GM10248 (cell line): ENCODE measurements around the gene CMPK1.

Experiments
- CTCF ChIA-PET: fragments of 300-600 bp; sonication (Branson Sonifier 250); formaldehyde crosslinking; extraction: SDS; loops from one replicate; lab custom pipeline; 2021; ENCODE audit warnings: antibody characterized with exemption; lab: Yijun Ruan, JAX
- POLR2A ChIA-PET: fragments of 350-650 bp; sonication (Branson Sonifier 250); formaldehyde crosslinking; extraction: SDS; loops from one replicate; lab custom pipeline; 2020; ENCODE audit warnings: antibody characterized with exemption; lab: Yijun Ruan, JAX
- DNase-seq: peaks from one replicate; pipeline ENCODE4 v3.0.0; 2012; ENCODE audit errors: extremely low spot score
- TF ChIP-seq, protein P1 (sequence below): IDR thresholded peaks from 2 replicates; pipeline ENCODE4 v1.5.1; 2012; ENCODE audit warnings: mild to moderate bottlenecking, low read depth; ENCODE audit errors: extremely low read depth, missing control alignments, control extremely low read depth

Gene CMPK1

DNA sequence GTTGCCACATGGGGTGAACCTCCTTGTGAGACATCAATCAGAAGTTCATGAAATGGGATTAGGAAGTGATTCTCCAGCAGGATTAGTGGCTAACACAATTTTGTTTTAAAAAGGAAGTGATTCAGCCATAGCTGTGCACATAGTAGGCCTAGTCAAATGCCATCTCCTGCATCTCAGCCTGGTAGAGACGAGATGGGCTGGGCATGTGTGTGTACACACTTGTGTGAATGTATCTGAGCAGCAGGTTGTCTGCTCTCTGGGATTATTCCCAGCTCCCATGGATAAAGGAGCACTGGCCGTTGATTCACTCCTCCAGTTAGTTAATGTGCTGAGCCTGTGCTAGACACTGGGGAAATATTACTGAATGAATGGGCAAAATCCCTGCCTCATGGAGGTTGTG lies 84.5 kb downstream of the CMPK1 start:
- POLR2A ChIA-PET, result no interaction called here
- CTCF ChIA-PET, result interaction anchor here (1.0 to 6.0 kb wide), 4 partner anchors 15 to 292 kb away, joined by 3 to 50 read pairs (median 8); no protein-coding TSS in a partner anchor

DNA sequence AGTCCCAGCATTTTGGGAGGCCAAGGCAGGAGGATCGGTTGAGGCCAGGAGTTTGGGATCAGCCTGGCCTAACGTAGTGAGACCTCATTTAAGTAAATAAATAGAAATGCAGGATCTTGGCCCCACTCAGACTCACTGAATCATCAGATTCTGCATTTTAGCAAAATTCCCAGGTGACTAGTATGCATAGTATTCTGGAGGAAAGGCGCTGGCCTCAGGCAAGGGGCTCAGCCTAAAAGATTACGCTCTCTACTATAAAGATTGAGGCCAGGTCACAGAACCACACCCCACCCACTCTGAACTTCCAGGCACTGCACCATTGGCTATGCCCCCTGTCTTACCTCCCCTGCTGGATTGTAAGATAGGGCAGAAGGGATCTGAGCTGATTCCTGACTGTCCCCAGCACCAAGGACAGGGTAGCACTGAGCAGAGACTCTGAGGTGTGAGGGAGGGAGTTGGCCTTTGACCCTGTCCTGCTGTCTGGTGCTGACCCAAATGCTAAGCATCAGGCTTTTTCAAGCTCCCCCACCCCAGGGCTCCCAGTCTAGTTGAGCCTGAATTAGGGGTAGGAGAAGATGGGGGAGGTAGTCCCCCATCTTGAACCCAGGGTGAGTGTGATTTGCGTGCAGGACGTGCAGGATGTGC lies 85.2 kb downstream of the CMPK1 start:
- ChIA-PET CTCF (interaction anchor here (0.7 to 6.0 kb wide), 7 partner anchors 14 to 291 kb away, joined by 3 to 50 read pairs (median 8); partner anchors contain the start of gene FOXD2), POLR2A (no interaction called here)
- DNase-seq, result no peak
- TF ChIP-seq, protein P1, sequence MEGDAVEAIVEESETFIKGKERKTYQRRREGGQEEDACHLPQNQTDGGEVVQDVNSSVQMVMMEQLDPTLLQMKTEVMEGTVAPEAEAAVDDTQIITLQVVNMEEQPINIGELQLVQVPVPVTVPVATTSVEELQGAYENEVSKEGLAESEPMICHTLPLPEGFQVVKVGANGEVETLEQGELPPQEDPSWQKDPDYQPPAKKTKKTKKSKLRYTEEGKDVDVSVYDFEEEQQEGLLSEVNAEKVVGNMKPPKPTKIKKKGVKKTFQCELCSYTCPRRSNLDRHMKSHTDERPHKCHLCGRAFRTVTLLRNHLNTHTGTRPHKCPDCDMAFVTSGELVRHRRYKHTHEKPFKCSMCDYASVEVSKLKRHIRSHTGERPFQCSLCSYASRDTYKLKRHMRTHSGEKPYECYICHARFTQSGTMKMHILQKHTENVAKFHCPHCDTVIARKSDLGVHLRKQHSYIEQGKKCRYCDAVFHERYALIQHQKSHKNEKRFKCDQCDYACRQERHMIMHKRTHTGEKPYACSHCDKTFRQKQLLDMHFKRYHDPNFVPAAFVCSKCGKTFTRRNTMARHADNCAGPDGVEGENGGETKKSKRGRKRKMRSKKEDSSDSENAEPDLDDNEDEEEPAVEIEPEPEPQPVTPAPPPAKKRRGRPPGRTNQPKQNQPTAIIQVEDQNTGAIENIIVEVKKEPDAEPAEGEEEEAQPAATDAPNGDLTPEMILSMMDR, result no peak

More for the DNA sequence above, 84.5 kb downstream of the CMPK1 start:
- TF ChIP-seq, protein P1, result no peak
- DNase-seq, result no peak

DNA sequence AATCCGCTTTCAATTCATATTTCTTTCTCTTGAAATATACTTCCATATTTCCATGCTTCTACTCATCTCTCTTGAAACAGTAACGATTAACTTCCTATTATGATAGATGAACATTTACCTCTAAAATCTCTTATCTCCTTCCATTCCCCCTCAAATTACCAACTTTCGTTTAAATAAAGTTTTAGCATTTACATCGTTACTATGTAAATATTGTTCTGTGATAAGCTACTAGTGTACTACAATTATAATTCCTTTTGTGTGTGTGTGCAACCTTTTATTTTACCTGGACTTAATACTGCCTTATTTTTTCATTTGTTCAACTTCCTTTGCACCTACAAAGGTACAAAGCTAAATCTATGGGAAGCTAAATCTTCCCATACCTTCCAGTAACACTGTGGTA lies 87.0 kb downstream of the CMPK1 start:
- ChIA-PET POLR2A (no interaction called here), CTCF (interaction anchor here (0.9 to 6.0 kb wide), 6 partner anchors 8 to 289 kb away, joined by 3 to 50 read pairs (median 7); partner anchors contain the start of gene FOXD2)
- DNase-seq, result no peak
- TF ChIP-seq, protein P1, result no peak

DNA sequence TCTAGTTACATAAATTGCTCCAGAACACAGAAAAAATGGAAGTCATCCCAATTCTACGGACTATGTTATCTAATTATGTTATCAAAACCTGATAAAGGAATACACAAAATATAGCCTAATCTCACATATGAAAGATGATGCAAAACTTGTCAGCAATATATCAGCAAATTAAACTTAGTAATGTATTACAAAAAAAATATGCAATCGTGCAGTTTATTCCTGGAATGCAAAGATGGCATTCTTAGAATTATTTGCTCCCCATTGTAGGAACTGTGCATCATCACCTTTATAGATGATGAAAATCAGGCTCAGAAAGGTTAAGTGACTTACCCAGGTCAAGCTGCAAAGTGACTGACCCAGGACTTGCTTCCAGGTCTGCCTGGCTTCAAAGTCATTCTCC lies 90.3 kb downstream of the CMPK1 start:
- TF ChIP-seq, protein P1, result no peak
- ChIA-PET POLR2A (no interaction called here), CTCF (interaction anchor here (0.7 to 3.2 kb wide), 7 partner anchors 10 to 270 kb away, joined by 3 to 22 read pairs (median 7); no protein-coding TSS in a partner anchor)
- no peak for DNase-seq

DNA sequence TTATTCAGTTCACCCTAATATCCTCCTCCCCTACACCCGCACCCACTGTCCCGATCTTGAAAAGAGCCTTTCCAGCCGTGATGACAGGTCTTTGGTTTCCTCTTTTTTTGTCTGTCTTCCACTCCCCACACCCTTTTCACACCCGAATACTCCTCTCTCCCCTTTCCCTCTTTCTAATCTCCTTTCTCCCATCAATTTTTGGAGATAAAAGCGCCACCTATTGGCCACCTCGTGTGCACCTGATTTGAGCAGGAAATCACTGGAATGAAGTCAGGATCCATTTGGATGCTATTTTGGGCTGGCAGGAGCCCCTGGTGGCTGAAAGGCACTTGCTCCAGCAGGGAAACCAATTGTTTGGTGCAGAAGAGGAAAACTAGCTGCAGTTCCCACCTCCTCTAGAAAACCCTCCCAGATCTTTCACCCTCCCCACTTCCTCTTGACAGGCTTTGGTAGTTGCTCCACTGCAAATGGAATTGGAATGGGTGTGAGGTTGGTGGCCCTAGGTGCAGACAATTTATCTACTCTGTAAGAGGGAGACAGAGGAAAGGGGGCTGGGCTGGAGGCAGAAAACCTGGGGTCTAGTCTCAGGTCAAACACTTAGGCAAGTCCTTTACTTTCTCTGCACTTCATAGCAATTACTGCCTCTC lies 90.9 kb downstream of the CMPK1 start:
- no peak for DNase-seq
- POLR2A ChIA-PET, result no interaction called here
- TF ChIP-seq, protein P1, result peak; percentile 66
- CTCF ChIA-PET, result interaction anchor here (0.7 to 3.2 kb wide), 9 partner anchors 9 to 302 kb away, joined by 3 to 22 read pairs (median 4); no protein-coding TSS in a partner anchor
